RWPE2 (cell line): ENCODE results near the gene RTP3.
A peak's percentile ranks its signal among the peaks of the same experiment; 100 is the strongest.

Experiments
- ATAC-seq: fragments of 200-7000 bp; cut with Tn5 transposase; 3 replicates; pipeline ENCODE4 v1.9.1; 2021; ENCODE audit warnings: low read depth
- DNase-seq: peaks from one replicate; pipeline ENCODE4 v3.0.0-alpha.2; 2020; ENCODE audit warnings: low spot score
- H3K27ac ChIP-seq: fragments of 450-650 bp; 2 replicates; pipeline ENCODE4 v1.5.1; 2017; ENCODE audit warnings: mild to moderate bottlenecking; ENCODE audit not compliant: poor library complexity, severe bottlenecking
- H3K27me3 ChIP-seq: fragments of 250-450 bp; sonication (Bioruptor Pico); 2 replicates; pipeline ENCODE4 v1.5.1; 2021; ENCODE audit warnings: mild to moderate bottlenecking, moderate library complexity; ENCODE audit not compliant: insufficient read depth, poor library complexity, severe bottlenecking
- H3K36me3 ChIP-seq: fragments of 250-450 bp; sonication (Bioruptor Pico); 2 replicates; pipeline ENCODE4 v1.5.1; 2020; ENCODE audit warnings: low read depth, mild to moderate bottlenecking, moderate library complexity
- H3K4me1 ChIP-seq: fragments of 250-450 bp; sonication (Bioruptor Pico); 2 replicates; pipeline ENCODE4 v1.5.1; 2021; ENCODE audit warnings: mild to moderate bottlenecking, moderate library complexity; ENCODE audit not compliant: insufficient read depth, poor library complexity, severe bottlenecking
- H3K4me3 ChIP-seq: fragments of 250-450 bp; sonication (Bioruptor Pico); 2 replicates; pipeline ENCODE4 v1.5.1; 2021; ENCODE audit warnings: mild to moderate bottlenecking, moderate library complexity; ENCODE audit not compliant: severe bottlenecking
- H3K9me3 ChIP-seq: fragments of 250-450 bp; sonication (Bioruptor Pico); 2 replicates; pipeline ENCODE4 v1.5.1; 2021; ENCODE audit warnings: mild to moderate bottlenecking, moderate library complexity; ENCODE audit not compliant: severe bottlenecking
- CTCF ChIP-seq: fragments of 450-650 bp; IDR thresholded peaks from one replicate; pipeline ENCODE4 v1.5.1; 2017; ENCODE audit warnings: mild to moderate bottlenecking, moderate library complexity; ENCODE audit not compliant: poor library complexity, severe bottlenecking

The RTP3 gene

GRCh38 chr3:46479696-46480095, 18.1 kb upstream of the RTP3 start:
- ATAC-seq, result no peak
- TF ChIP-seq CTCF, result no peak

GRCh38 chr3:46480491-46481195, 17.1 kb upstream of the RTP3 start:
- no peak overlapping the region for H3K4me3 ChIP-seq
- H3K27me3 ChIP-seq, result no peaks in the 10 kb centered on the region
- no peak for TF ChIP-seq CTCF
- no peaks in the 10 kb centered on the region for H3K4me1 ChIP-seq
- H3K9me3 ChIP-seq, result no peaks in the 10 kb centered on the region
- H3K36me3 ChIP-seq, result no peaks in the 10 kb centered on the region
- ATAC-seq (no peak), DNase-seq (no peak)
- no peak overlapping the region for H3K27ac ChIP-seq

More at GRCh38 chr3:46479696-46480095, 18.1 kb upstream of the RTP3 start:
- DNase-seq, result peak; percentile 4
- H3K36me3 ChIP-seq, result no peaks in the 10 kb centered on the region
- H3K4me1 ChIP-seq, result no peaks in the 10 kb centered on the region
- no peak overlapping the region for H3K27ac ChIP-seq
- no peaks in the 10 kb centered on the region for H3K27me3 ChIP-seq
- no peaks in the 10 kb centered on the region for H3K9me3 ChIP-seq
- no peak overlapping the region for H3K4me3 ChIP-seq

GRCh38 chr3:46481636-46482035, 16.1 kb upstream of the RTP3 start:
- Histone ChIP-seq H3K4me3 (no peak overlapping the region), H3K27me3 (no peaks in the 10 kb centered on the region), H3K4me1 (no peaks in the 10 kb centered on the region), H3K27ac (no peak overlapping the region), H3K36me3 (no peaks in the 10 kb centered on the region), H3K9me3 (no peaks in the 10 kb centered on the region)
- TF ChIP-seq CTCF, result no peak
- DNase-seq (no peak), ATAC-seq (no peak)

GRCh38 chr3:46482632-46483350, 15.0 kb upstream of the RTP3 start:
- H3K4me3 ChIP-seq, result no peak overlapping the region
- no peaks in the 10 kb centered on the region for H3K9me3 ChIP-seq

More at GRCh38 chr3:46482632-46483350, 15.0 kb upstream of the RTP3 start:
- H3K36me3 ChIP-seq, result no peaks in the 10 kb centered on the region
- DNase-seq, result no peak
- peak; percentile 75 for ATAC-seq
- H3K27ac ChIP-seq, result no peak overlapping the region
- H3K4me1 ChIP-seq, result no peaks in the 10 kb centered on the region
- no peaks in the 10 kb centered on the region for H3K27me3 ChIP-seq
- no peak for TF ChIP-seq CTCF
